ENCODE measurements around the gene POC1A. TPM values are rescaled to one million over a fixed set of nuclear protein-coding genes. Genes with fewer than 3 reads are reported as not detected.
A peak's percentile ranks its signal among the peaks of the same experiment; 100 is the strongest.

POC1A gene
- total and polyA plus RNA-seq, 9 of the 15 experiments (the other 6 are each of a cell fraction or from before 2014, with no cell fraction given) = 7.2 to 17.5 (median 12.1) TPM

DNA sequence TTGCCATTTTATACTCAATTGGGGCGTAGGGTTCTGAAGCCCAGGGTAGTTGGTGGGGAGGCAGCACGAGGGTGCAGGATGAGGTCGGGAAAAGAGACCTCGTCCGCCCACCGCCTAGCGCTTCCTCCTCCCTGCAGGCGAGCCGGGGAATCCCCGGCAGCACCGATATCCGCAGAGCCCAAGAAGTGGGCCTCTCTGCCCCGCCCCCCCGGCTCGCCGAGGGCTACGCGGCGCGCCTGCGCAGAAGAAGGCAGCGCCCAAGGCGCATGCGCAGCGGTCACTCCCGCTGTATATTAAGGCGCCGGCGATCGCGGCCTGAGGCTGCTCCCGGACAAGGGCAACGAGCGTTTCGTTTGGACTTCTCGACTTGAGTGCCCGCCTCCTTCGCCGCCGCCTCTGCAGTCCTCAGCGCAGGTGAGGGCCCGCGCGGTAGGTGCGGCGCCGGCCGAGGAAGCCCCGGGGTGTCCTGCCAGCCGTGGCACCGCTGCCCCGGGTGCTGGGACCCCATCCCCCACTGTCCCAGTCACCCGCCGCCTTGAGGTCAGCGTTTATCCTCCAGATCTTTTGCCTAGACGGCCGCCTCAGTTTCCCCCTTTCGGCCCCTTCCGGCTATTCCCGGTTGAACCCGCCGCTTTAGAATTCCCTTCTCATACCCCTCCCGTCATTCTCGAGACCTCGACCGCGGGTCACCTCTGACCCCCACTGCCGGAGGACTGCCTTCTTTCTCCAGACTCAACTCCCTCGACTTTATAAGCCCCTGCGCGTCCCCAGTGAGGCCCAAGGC is 43.8 kb upstream of the POC1A start, which contains the start of gene ALAS1 (continued):
- TF ChIP-seq, protein P1, sequence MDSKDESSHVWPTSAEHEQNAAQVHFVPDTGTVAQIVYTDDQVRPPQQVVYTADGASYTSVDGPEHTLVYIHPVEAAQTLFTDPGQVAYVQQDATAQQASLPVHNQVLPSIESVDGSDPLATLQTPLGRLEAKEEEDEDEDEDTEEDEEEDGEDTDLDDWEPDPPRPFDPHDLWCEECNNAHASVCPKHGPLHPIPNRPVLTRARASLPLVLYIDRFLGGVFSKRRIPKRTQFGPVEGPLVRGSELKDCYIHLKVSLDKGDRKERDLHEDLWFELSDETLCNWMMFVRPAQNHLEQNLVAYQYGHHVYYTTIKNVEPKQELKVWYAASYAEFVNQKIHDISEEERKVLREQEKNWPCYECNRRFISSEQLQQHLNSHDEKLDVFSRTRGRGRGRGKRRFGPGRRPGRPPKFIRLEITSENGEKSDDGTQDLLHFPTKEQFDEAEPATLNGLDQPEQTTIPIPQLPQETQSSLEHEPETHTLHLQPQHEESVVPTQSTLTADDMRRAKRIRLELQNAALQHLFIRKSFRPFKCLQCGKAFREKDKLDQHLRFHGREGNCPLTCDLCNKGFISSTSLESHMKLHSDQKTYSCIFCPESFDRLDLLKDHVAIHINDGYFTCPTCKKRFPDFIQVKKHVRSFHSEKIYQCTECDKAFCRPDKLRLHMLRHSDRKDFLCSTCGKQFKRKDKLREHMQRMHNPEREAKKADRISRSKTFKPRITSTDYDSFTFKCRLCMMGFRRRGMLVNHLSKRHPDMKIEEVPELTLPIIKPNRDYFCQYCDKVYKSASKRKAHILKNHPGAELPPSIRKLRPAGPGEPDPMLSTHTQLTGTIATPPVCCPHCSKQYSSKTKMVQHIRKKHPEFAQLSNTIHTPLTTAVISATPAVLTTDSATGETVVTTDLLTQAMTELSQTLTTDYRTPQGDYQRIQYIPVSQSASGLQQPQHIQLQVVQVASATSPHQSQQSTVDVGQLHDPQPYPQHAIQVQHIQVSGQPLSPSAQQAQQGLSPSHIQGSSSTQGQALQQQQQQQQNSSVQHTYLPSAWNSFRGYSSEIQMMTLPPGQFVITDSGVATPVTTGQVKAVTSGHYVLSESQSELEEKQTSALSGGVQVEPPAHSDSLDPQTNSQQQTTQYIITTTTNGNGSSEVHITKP (IDR thresholded peaks at IDR 0.05; ENCODE audit: partially characterized antibody) = no peak
- TF ChIP-seq NR2C2 (CRISPR knock-in tag; IDR thresholded peaks at IDR 0.05) (no peak), NR2C2 (tag; IDR thresholded peaks at IDR 0.05) (peak; percentile 88)

GRCh38 chr3:52197499-52197841 is 43.2 kb upstream of the POC1A start:
- H3K36me3 ChIP-seq (ENCODE audit: control insufficient read depth, insufficient read depth, low read length) = peaks cover 33% of the 10 kb centered on the region; the same call in 2 of the 3 replicates
- BruUV-seq (replicated peaks) = TSS peak; percentile 74
- H3K9ac ChIP-seq (ENCODE audit: insufficient read depth in 1 of 2, low read depth in 2 of 2, low read length in 2 of 2) = peak overlapping the region; percentile 80 to 96
- WGBS (ENCODE audit: insufficient coverage, low coverage, missing lambda C conversion rate) = 40% methylated on average over 9 of the region's 10 CpGs
- peak overlapping the region; percentile 78 for H3K4me2 ChIP-seq (ENCODE audit: insufficient read depth, low read length)
- H3K27me3 ChIP-seq (ENCODE audit: control insufficient read depth in 2 of 2, insufficient read depth in 2 of 2, low read length in 2 of 2) = no peaks in the 10 kb centered on the region
- FAIRE-seq (no peak), ATAC-seq (peak; percentile 9), DNase-seq (ENCODE audit: extremely low read depth in 1 of 4, low spot score in 3 of 4) (no peak)
- H3K9me3 ChIP-seq (replicated peaks; ENCODE audit: control insufficient read depth, insufficient read depth, low read depth, low read length) = no peaks in the 10 kb centered on the region
- peak overlapping the region; percentile 77 for H3K4me3 ChIP-seq
- peaks cover 16% of the 10 kb centered on the region for H3K79me2 ChIP-seq (ENCODE audit: control insufficient read depth, insufficient read depth, low read length)
- ChIA-PET POLR2A (interaction anchor here (0.6 to 1.0 kb wide), 5 partner anchors 9 to 962 kb away, joined by 3 to 4 read pairs (median 3); no protein-coding TSS in a partner anchor), CTCF (ENCODE audit: low intra/inter-chr PET ratio) (no interaction called here)
- no peaks in the 10 kb centered on the region for H4K20me1 ChIP-seq (replicated peaks; ENCODE audit: control insufficient read depth, insufficient read depth, low read length)
- intact Hi-C loops (cut with micrococcal nuclease) = no loop called here
- peak overlapping the region; percentile 92 for H2AFZ ChIP-seq (ENCODE audit: low read depth, low read length)
- in situ Hi-C loops (cut with MboI) = no loop called here
- peak overlapping the region; percentile 57 for H3K27ac ChIP-seq (ENCODE audit: extremely low read depth, low read depth, low read length)
- no peaks in the 10 kb centered on the region for H3K9me1 ChIP-seq (ENCODE audit: control insufficient read depth, insufficient read depth, low read length)
- peaks cover 22 to 31% of the 10 kb centered on the region in 2 experiments; a peak in 4 of 5 replicates for H3K4me1 ChIP-seq (replicated peaks in 1 of 2; ENCODE audit: control insufficient read depth in 2 of 2, insufficient read depth in 2 of 2, low read length in 2 of 2)
- TF ChIP-seq, protein P2, sequence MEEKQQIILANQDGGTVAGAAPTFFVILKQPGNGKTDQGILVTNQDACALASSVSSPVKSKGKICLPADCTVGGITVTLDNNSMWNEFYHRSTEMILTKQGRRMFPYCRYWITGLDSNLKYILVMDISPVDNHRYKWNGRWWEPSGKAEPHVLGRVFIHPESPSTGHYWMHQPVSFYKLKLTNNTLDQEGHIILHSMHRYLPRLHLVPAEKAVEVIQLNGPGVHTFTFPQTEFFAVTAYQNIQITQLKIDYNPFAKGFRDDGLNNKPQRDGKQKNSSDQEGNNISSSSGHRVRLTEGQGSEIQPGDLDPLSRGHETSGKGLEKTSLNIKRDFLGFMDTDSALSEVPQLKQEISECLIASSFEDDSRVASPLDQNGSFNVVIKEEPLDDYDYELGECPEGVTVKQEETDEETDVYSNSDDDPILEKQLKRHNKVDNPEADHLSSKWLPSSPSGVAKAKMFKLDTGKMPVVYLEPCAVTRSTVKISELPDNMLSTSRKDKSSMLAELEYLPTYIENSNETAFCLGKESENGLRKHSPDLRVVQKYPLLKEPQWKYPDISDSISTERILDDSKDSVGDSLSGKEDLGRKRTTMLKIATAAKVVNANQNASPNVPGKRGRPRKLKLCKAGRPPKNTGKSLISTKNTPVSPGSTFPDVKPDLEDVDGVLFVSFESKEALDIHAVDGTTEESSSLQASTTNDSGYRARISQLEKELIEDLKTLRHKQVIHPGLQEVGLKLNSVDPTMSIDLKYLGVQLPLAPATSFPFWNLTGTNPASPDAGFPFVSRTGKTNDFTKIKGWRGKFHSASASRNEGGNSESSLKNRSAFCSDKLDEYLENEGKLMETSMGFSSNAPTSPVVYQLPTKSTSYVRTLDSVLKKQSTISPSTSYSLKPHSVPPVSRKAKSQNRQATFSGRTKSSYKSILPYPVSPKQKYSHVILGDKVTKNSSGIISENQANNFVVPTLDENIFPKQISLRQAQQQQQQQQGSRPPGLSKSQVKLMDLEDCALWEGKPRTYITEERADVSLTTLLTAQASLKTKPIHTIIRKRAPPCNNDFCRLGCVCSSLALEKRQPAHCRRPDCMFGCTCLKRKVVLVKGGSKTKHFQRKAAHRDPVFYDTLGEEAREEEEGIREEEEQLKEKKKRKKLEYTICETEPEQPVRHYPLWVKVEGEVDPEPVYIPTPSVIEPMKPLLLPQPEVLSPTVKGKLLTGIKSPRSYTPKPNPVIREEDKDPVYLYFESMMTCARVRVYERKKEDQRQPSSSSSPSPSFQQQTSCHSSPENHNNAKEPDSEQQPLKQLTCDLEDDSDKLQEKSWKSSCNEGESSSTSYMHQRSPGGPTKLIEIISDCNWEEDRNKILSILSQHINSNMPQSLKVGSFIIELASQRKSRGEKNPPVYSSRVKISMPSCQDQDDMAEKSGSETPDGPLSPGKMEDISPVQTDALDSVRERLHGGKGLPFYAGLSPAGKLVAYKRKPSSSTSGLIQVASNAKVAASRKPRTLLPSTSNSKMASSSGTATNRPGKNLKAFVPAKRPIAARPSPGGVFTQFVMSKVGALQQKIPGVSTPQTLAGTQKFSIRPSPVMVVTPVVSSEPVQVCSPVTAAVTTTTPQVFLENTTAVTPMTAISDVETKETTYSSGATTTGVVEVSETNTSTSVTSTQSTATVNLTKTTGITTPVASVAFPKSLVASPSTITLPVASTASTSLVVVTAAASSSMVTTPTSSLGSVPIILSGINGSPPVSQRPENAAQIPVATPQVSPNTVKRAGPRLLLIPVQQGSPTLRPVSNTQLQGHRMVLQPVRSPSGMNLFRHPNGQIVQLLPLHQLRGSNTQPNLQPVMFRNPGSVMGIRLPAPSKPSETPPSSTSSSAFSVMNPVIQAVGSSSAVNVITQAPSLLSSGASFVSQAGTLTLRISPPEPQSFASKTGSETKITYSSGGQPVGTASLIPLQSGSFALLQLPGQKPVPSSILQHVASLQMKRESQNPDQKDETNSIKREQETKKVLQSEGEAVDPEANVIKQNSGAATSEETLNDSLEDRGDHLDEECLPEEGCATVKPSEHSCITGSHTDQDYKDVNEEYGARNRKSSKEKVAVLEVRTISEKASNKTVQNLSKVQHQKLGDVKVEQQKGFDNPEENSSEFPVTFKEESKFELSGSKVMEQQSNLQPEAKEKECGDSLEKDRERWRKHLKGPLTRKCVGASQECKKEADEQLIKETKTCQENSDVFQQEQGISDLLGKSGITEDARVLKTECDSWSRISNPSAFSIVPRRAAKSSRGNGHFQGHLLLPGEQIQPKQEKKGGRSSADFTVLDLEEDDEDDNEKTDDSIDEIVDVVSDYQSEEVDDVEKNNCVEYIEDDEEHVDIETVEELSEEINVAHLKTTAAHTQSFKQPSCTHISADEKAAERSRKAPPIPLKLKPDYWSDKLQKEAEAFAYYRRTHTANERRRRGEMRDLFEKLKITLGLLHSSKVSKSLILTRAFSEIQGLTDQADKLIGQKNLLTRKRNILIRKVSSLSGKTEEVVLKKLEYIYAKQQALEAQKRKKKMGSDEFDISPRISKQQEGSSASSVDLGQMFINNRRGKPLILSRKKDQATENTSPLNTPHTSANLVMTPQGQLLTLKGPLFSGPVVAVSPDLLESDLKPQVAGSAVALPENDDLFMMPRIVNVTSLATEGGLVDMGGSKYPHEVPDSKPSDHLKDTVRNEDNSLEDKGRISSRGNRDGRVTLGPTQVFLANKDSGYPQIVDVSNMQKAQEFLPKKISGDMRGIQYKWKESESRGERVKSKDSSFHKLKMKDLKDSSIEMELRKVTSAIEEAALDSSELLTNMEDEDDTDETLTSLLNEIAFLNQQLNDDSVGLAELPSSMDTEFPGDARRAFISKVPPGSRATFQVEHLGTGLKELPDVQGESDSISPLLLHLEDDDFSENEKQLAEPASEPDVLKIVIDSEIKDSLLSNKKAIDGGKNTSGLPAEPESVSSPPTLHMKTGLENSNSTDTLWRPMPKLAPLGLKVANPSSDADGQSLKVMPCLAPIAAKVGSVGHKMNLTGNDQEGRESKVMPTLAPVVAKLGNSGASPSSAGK (IDR thresholded peaks at IDR 0.05) = 0 out of 2 replicates have a peak, but pooled peaks have one; percentile 66

Data from K562 (cell line).